ENCODE measurements around the gene WFIKKN2. TPM values are rescaled to one million over a fixed set of nuclear protein-coding genes. Genes with fewer than 3 reads are reported as not detected.

WFIKKN2 gene
- total RNA-seq, 2 donors from 2014 or later, result 0.29 to 0.35 TPM

DNA sequence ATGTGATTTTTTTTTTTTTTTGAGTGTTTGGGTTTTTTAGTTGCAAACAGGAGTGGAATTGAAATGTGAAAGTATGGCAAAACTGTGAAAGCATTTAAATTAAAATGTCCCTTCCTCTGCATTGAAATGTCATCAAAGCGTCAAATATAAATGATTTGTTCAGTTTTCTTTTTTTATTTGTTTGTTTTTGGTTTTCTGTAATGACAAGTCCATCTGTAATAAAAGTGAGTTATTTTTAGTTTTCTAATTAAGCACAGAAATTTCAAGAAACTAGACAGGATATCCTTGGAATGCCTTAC, 32.7 kb downstream of the WFIKKN2 start:
- no CpG with 5 or more reads among the region's 1 CpG for WGBS, 2 experiments (ENCODE audit: insufficient coverage in 1 of 2, insufficient read length in 1 of 2)
- H3K9me3 ChIP-seq (ENCODE audit: control insufficient read depth, low read length), result no peaks in the 10 kb centered on the region
- no peaks in the 10 kb centered on the region for H3K27me3 ChIP-seq (ENCODE audit: control insufficient read depth, insufficient read depth, low read length, poor library complexity, severe bottlenecking)
- TF ChIP-seq, protein P1, sequence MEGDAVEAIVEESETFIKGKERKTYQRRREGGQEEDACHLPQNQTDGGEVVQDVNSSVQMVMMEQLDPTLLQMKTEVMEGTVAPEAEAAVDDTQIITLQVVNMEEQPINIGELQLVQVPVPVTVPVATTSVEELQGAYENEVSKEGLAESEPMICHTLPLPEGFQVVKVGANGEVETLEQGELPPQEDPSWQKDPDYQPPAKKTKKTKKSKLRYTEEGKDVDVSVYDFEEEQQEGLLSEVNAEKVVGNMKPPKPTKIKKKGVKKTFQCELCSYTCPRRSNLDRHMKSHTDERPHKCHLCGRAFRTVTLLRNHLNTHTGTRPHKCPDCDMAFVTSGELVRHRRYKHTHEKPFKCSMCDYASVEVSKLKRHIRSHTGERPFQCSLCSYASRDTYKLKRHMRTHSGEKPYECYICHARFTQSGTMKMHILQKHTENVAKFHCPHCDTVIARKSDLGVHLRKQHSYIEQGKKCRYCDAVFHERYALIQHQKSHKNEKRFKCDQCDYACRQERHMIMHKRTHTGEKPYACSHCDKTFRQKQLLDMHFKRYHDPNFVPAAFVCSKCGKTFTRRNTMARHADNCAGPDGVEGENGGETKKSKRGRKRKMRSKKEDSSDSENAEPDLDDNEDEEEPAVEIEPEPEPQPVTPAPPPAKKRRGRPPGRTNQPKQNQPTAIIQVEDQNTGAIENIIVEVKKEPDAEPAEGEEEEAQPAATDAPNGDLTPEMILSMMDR (conservative IDR thresholded peaks at IDR 0.05), result no peak
- no peak for DNase-seq
- Mint-ChIP-seq H3K36me3 (ENCODE audit: low read depth) (peaks cover 5% of the 10 kb centered on the region), H3K27me3 (ENCODE audit: insufficient read depth) (no peaks in the 10 kb centered on the region), H3K4me3 (peak overlapping the region; percentile 94), H3K4me1 (peaks cover 18% of the 10 kb centered on the region), H3K9me3 (no peaks in the 10 kb centered on the region), H3K27ac (peak overlapping the region; percentile 99)
- peak overlapping the region; percentile 97 for H3K9ac ChIP-seq (ENCODE audit: extremely low read depth, low read length, poor library complexity, severe bottlenecking)
- H3K27ac ChIP-seq (ENCODE audit: low read depth, low read length), result peak overlapping the region; percentile 94
- peak overlapping the region; percentile 99 for H3K4me3 ChIP-seq (ENCODE audit: low read length)
- no peaks in the 10 kb centered on the region for H3K4me1 ChIP-seq (ENCODE audit: control insufficient read depth, insufficient read depth, low read length)
- peaks cover 9% of the 10 kb centered on the region for H3K36me3 ChIP-seq (ENCODE audit: control insufficient read depth, insufficient read depth, low read length)

DNA sequence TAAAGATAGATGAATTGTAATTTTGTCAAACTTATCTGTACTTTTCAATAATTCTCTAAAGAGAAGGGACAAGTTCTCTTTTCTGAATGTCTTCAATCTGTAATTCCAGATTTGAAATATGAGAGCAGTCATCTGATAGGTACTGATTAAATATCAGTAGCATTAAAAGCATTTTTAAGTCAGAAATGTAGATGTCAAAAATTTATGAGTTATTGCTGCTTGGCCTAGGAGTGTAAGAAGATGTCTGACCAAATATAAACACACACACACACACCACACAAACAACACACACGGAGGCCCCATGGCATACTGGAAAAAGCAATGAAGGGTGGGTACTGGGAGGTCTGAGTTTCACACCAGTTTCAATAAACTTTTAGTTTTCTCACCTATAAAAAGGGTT, 33.2 kb downstream of the WFIKKN2 start:
- H3K9me3 ChIP-seq (ENCODE audit: control insufficient read depth, low read length), result no peaks in the 10 kb centered on the region
- H3K4me3 Mint-ChIP-seq, result peak overlapping the region; percentile 94
- no peaks in the 10 kb centered on the region for H3K9me3 Mint-ChIP-seq
- no peak overlapping the region for H3K27ac ChIP-seq (ENCODE audit: low read depth, low read length)
- TF ChIP-seq, protein P1 (conservative IDR thresholded peaks at IDR 0.05), result no peak
- WGBS, 2 experiments (ENCODE audit: insufficient coverage in 1 of 2, insufficient read length in 1 of 2), result 100% methylated on average over 1 of the region's 1 CpG; no CpG with 5 or more reads in 1 of the 2 experiments
- H3K4me3 ChIP-seq (ENCODE audit: low read length), result peak overlapping the region; percentile 99
- H3K27ac Mint-ChIP-seq, result no peak overlapping the region
- peaks cover 2% of the 10 kb centered on the region for H3K36me3 Mint-ChIP-seq (ENCODE audit: low read depth)
- peak overlapping the region; percentile 97 for H3K9ac ChIP-seq (ENCODE audit: extremely low read depth, low read length, poor library complexity, severe bottlenecking)
- H3K36me3 ChIP-seq (ENCODE audit: control insufficient read depth, insufficient read depth, low read length), result peaks cover 4% of the 10 kb centered on the region
- H3K27me3 Mint-ChIP-seq (ENCODE audit: insufficient read depth), result no peaks in the 10 kb centered on the region
- peaks cover 14% of the 10 kb centered on the region for H3K4me1 Mint-ChIP-seq
- H3K4me1 ChIP-seq (ENCODE audit: control insufficient read depth, insufficient read depth, low read length), result no peaks in the 10 kb centered on the region
- no peaks in the 10 kb centered on the region for H3K27me3 ChIP-seq (ENCODE audit: control insufficient read depth, insufficient read depth, low read length, poor library complexity, severe bottlenecking)
- DNase-seq, result no peak

DNA sequence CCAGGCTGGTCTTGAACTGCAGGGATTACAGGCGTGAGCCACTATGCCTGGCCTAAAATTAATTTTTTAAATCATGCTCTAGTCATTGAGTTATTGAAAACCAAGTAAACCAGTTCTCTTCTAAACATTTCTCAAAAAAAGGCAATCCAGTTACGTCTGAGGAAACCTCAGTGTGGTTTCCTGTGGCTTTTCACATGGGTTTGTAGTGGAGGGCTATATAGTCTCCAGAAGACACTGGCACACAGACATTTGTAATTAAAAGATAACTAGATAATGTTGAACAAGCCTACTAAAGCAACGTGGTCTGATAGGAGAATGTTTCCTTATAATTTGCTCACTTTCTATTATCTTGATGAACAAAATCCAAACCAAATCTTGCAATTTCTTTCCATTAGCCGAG, 36.0 kb downstream of the WFIKKN2 start:
- H3K9me3 ChIP-seq (ENCODE audit: control insufficient read depth, low read length), result no peaks in the 10 kb centered on the region
- no peak for DNase-seq
- no peaks in the 10 kb centered on the region for H3K27me3 Mint-ChIP-seq (ENCODE audit: insufficient read depth)
- H3K27ac ChIP-seq (ENCODE audit: low read depth, low read length), result no peak overlapping the region
- H3K9ac ChIP-seq (ENCODE audit: extremely low read depth, low read length, poor library complexity, severe bottlenecking), result no peak overlapping the region
- H3K4me1 ChIP-seq (ENCODE audit: control insufficient read depth, insufficient read depth, low read length), result no peaks in the 10 kb centered on the region
- H3K27me3 ChIP-seq (ENCODE audit: control insufficient read depth, insufficient read depth, low read length, poor library complexity, severe bottlenecking), result no peaks in the 10 kb centered on the region
- TF ChIP-seq, protein P1 (conservative IDR thresholded peaks at IDR 0.05), result no peak
- no peak overlapping the region for H3K27ac Mint-ChIP-seq
- no peak overlapping the region for H3K4me3 ChIP-seq (ENCODE audit: low read length)
- no peaks in the 10 kb centered on the region for H3K9me3 Mint-ChIP-seq
- WGBS, 2 experiments (ENCODE audit: insufficient coverage in 1 of 2, insufficient read length in 1 of 2), result 92 to 100% methylated on average over 2 to 3 of the region's 4 CpGs
- peaks cover 10% of the 10 kb centered on the region for H3K4me1 Mint-ChIP-seq
- no peak overlapping the region for H3K4me3 Mint-ChIP-seq
- H3K36me3 ChIP-seq (ENCODE audit: control insufficient read depth, insufficient read depth, low read length), result no peaks in the 10 kb centered on the region
- no peaks in the 10 kb centered on the region for H3K36me3 Mint-ChIP-seq (ENCODE audit: low read depth)
